ENCODE results near the gene NTM.

Gene NTM

DNA sequence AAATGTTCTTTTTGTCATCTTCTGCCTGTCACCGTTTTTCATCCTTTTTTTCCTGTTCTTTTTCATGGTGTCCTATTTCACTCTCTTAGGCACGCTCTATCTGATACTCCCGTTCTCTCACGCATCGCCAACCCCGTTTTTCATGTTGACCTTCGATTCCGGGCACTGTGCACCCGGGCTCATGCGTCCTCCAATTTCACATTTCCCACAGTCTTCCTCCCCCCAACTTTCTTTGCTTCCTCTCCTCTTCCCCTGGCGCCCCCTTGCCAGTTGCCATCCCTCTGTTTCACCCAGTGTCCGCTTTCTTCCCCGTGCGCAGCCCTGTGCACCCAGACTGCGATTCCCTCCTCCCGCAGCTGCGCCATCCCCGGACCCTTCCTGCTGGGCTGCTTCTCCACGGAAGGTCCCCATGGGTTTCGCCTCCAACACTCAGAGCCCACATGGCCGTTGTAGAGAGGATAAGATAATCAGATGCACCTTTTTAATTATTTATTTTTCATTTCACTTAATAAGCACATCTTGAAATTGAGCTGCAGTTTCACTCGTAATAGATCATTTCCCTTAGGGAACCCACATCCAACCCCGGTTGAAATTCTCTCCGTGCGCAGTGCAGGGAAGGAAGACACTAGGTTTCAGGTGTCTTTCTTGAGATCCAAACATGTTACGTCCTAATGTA lies 791.1 kb downstream of the NTM start:
- Histone ChIP-seq H3K4me3 (ENCODE audit: low read depth, low read length) (no peak overlapping the region), H3K27ac (ENCODE audit: extremely low read depth, low read depth, low read length) (no peak overlapping the region), H3K36me3 (ENCODE audit: control insufficient read depth in 2 of 2, insufficient read depth in 1 of 2, low read length in 2 of 2) (no peaks in the 10 kb centered on the region), H3K9me3 (ENCODE audit: control insufficient read depth, insufficient read depth, low read depth, low read length) (no peaks in the 10 kb centered on the region), H3K4me1 (ENCODE audit: control insufficient read depth, insufficient read depth, low read length) (no peaks in the 10 kb centered on the region)
- CTCF ChIA-PET = interaction anchor here (0.6 kb wide), 1 partner anchor 106 kb away, joined by 4 read pairs; no protein-coding TSS in a partner anchor
- POLR2A ChIA-PET = interaction anchor here (0.6 kb wide), 1 partner anchor 55 kb away, joined by 5 read pairs; no protein-coding TSS in a partner anchor
- no peak for TF ChIP-seq SP3 (tag by site-specific recombination; IDR thresholded peaks at IDR 0.05)
- no peak for TF ChIP-seq ZNF510 (tag by site-specific recombination; IDR thresholded peaks at IDR 0.05; ENCODE audit: insufficient replicate concordance)
- no peak for TF ChIP-seq ZNF138 (tag by site-specific recombination; IDR thresholded peaks at IDR 0.05; ENCODE audit: borderline replicate concordance)
- TF ChIP-seq ZNF677 (tag by site-specific recombination; IDR thresholded peaks at IDR 0.05) = no peak
- no peak for TF ChIP-seq ZNF776 (tag by site-specific recombination; IDR thresholded peaks at IDR 0.05; ENCODE audit: borderline replicate concordance)
- TF ChIP-seq GFI1B (tag by site-specific recombination; IDR thresholded peaks at IDR 0.05) = no peak
- TF ChIP-seq ZNF169 (tag by site-specific recombination; IDR thresholded peaks at IDR 0.05) = no peak
- no peak for TF ChIP-seq ZNF335 (tag by site-specific recombination; conservative IDR thresholded peaks at IDR 0.05)
- no peak for TF ChIP-seq MYNN (tag by site-specific recombination; IDR thresholded peaks at IDR 0.05; ENCODE audit: borderline replicate concordance)
- TF ChIP-seq, protein P1, sequence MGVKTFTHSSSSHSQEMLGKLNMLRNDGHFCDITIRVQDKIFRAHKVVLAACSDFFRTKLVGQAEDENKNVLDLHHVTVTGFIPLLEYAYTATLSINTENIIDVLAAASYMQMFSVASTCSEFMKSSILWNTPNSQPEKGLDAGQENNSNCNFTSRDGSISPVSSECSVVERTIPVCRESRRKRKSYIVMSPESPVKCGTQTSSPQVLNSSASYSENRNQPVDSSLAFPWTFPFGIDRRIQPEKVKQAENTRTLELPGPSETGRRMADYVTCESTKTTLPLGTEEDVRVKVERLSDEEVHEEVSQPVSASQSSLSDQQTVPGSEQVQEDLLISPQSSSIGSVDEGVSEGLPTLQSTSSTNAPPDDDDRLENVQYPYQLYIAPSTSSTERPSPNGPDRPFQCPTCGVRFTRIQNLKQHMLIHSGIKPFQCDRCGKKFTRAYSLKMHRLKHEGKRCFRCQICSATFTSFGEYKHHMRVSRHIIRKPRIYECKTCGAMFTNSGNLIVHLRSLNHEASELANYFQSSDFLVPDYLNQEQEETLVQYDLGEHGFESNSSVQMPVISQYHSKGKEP (tag by site-specific recombination; IDR thresholded peaks at IDR 0.05) = no peak
- TF ChIP-seq, protein P2, sequence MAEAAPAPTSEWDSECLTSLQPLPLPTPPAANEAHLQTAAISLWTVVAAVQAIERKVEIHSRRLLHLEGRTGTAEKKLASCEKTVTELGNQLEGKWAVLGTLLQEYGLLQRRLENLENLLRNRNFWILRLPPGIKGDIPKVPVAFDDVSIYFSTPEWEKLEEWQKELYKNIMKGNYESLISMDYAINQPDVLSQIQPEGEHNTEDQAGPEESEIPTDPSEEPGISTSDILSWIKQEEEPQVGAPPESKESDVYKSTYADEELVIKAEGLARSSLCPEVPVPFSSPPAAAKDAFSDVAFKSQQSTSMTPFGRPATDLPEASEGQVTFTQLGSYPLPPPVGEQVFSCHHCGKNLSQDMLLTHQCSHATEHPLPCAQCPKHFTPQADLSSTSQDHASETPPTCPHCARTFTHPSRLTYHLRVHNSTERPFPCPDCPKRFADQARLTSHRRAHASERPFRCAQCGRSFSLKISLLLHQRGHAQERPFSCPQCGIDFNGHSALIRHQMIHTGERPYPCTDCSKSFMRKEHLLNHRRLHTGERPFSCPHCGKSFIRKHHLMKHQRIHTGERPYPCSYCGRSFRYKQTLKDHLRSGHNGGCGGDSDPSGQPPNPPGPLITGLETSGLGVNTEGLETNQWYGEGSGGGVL (tag by site-specific recombination; IDR thresholded peaks at IDR 0.05) = no peak
- TF ChIP-seq ZFHX2 (tag by site-specific recombination; conservative IDR thresholded peaks at IDR 0.05) = no peak
- no peak for TF ChIP-seq ZNF16 (tag by site-specific recombination; IDR thresholded peaks at IDR 0.05; ENCODE audit: low read depth)
- TF ChIP-seq, protein P3, sequence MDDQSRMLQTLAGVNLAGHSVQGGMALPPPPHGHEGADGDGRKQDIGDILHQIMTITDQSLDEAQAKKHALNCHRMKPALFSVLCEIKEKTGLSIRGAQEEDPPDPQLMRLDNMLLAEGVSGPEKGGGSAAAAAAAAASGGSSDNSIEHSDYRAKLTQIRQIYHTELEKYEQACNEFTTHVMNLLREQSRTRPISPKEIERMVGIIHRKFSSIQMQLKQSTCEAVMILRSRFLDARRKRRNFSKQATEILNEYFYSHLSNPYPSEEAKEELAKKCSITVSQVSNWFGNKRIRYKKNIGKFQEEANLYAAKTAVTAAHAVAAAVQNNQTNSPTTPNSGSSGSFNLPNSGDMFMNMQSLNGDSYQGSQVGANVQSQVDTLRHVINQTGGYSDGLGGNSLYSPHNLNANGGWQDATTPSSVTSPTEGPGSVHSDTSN (CRISPR knock-in tag; IDR thresholded peaks at IDR 0.05) = no peak
- TF ChIP-seq, protein P4, sequence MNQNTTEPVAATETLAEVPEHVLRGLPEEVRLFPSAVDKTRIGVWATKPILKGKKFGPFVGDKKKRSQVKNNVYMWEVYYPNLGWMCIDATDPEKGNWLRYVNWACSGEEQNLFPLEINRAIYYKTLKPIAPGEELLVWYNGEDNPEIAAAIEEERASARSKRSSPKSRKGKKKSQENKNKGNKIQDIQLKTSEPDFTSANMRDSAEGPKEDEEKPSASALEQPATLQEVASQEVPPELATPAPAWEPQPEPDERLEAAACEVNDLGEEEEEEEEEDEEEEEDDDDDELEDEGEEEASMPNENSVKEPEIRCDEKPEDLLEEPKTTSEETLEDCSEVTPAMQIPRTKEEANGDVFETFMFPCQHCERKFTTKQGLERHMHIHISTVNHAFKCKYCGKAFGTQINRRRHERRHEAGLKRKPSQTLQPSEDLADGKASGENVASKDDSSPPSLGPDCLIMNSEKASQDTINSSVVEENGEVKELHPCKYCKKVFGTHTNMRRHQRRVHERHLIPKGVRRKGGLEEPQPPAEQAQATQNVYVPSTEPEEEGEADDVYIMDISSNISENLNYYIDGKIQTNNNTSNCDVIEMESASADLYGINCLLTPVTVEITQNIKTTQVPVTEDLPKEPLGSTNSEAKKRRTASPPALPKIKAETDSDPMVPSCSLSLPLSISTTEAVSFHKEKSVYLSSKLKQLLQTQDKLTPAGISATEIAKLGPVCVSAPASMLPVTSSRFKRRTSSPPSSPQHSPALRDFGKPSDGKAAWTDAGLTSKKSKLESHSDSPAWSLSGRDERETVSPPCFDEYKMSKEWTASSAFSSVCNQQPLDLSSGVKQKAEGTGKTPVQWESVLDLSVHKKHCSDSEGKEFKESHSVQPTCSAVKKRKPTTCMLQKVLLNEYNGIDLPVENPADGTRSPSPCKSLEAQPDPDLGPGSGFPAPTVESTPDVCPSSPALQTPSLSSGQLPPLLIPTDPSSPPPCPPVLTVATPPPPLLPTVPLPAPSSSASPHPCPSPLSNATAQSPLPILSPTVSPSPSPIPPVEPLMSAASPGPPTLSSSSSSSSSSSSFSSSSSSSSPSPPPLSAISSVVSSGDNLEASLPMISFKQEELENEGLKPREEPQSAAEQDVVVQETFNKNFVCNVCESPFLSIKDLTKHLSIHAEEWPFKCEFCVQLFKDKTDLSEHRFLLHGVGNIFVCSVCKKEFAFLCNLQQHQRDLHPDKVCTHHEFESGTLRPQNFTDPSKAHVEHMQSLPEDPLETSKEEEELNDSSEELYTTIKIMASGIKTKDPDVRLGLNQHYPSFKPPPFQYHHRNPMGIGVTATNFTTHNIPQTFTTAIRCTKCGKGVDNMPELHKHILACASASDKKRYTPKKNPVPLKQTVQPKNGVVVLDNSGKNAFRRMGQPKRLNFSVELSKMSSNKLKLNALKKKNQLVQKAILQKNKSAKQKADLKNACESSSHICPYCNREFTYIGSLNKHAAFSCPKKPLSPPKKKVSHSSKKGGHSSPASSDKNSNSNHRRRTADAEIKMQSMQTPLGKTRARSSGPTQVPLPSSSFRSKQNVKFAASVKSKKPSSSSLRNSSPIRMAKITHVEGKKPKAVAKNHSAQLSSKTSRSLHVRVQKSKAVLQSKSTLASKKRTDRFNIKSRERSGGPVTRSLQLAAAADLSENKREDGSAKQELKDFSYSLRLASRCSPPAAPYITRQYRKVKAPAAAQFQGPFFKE (tag by site-specific recombination; IDR thresholded peaks at IDR 0.05; ENCODE audit: borderline replicate concordance) = no peak
- TF ChIP-seq HOXD13 (CRISPR knock-in tag; IDR thresholded peaks at IDR 0.05; ENCODE audit: borderline replicate concordance) = no peak
- no peak for TF ChIP-seq GLI2 (tag by site-specific recombination; IDR thresholded peaks at IDR 0.05; ENCODE audit: borderline replicate concordance, low read depth)

Data from HEK293 (cell line).